Central memory CD8-positive, alpha-beta T cell (primary cell): Measurements from ENCODE around the gene FAM20A.
"Not testable (repeated sequence)": the region's sequence is repeated elsewhere in the genome, so short reads cannot be mapped to it uniquely, and the experiment has no call there.

Source experiments
- ATAC-seq: fragments of 150-1000 bp; cut with Tn5 transposase; replicated peaks from 2 replicates; pipeline ENCODE4 v1.10.0; 2022; ENCODE audit warnings: mild to moderate bottlenecking, moderate FRiP score, moderate number of reproducible peaks; ENCODE audit not compliant: poor library complexity, severe bottlenecking; ENCODE audit errors: extremely low read depth
- DNase-seq, 2 donors: peaks; one replicate each; pipeline ENCODE4 v3.0.0; 2021; ENCODE audit warnings: low spot score in 2 of 2
- H3K27ac Mint-ChIP-seq: one replicate; pipeline ENCODE4 v1.8.0; 2022; ENCODE audit warnings: low read depth, mild to moderate bottlenecking, moderate library complexity, mixed read lengths
- H3K27me3 Mint-ChIP-seq: one replicate; pipeline ENCODE4 v1.8.0; 2022; ENCODE audit warnings: mixed read lengths
- H3K36me3 Mint-ChIP-seq: one replicate; pipeline ENCODE4 v1.8.0; 2022; ENCODE audit warnings: mild to moderate bottlenecking, moderate library complexity, mixed read lengths; ENCODE audit not compliant: insufficient read depth
- H3K4me1 Mint-ChIP-seq: one replicate; pipeline ENCODE4 v1.8.0; 2022; ENCODE audit warnings: mixed read lengths
- H3K4me3 Mint-ChIP-seq: one replicate; pipeline ENCODE4 v1.8.0; 2022; ENCODE audit warnings: mild to moderate bottlenecking, moderate library complexity, mixed read lengths
- H3K9me3 Mint-ChIP-seq: one replicate; pipeline ENCODE4 v1.8.0; 2022; ENCODE audit warnings: mixed read lengths

FAM20A gene

DNA sequence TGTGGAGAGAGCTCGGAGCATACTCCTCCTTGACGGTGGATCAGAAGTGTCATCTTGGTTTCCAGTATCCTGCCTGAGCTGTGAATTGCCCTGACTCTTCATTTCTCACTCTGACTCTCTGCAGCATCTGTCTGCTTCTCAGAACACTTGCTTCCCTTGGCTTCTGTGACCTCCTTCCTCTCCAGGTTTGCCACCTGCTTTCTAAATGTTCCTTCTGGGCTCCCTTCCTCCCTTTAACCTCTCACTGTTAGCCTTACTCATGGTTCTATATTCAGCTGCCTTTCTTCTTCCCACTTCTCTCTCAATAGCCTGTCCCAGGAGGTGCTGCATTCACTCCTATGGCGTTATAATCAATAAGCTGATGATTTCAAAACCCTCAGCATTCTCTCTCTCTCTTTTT lies 100.1 kb downstream of the FAM20A start:
- DNase-seq: no peak
- no peak overlapping the region for H3K27ac Mint-ChIP-seq
- no peak overlapping the region for H3K4me3 Mint-ChIP-seq
- H3K27me3 Mint-ChIP-seq: peaks cover 17% of the 10 kb centered on the region
- ATAC-seq: no peak
- H3K9me3 Mint-ChIP-seq: no peaks in the 10 kb centered on the region
- peaks cover 23% of the 10 kb centered on the region for H3K4me1 Mint-ChIP-seq
- no peaks in the 10 kb centered on the region for H3K36me3 Mint-ChIP-seq

DNA sequence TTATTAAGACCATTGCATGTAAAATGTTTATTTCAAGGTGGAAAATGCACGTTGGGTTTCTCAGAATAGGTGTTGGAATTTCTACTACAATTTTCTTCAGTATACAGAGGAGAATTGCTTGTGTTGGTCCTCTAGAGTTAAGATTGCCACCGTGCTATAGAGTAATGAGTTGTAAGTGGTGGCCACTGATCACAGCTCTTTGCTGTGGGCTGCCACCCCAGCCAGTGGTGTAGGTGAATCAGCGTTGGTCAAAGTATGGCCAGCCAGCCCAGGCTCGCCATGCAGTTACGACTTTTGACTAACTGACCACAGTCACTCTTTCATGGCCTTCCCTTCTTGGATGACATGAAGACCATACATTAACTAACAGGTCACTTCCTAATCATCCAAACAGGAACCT lies 101.6 kb downstream of the FAM20A start:
- peaks cover 17% of the 10 kb centered on the region for H3K27me3 Mint-ChIP-seq
- no peaks in the 10 kb centered on the region for H3K36me3 Mint-ChIP-seq
- DNase-seq (no peak), ATAC-seq (no peak)
- H3K9me3 Mint-ChIP-seq: no peaks in the 10 kb centered on the region
- peaks cover 23% of the 10 kb centered on the region for H3K4me1 Mint-ChIP-seq
- no peak overlapping the region for H3K27ac Mint-ChIP-seq
- H3K4me3 Mint-ChIP-seq: no peak overlapping the region

DNA sequence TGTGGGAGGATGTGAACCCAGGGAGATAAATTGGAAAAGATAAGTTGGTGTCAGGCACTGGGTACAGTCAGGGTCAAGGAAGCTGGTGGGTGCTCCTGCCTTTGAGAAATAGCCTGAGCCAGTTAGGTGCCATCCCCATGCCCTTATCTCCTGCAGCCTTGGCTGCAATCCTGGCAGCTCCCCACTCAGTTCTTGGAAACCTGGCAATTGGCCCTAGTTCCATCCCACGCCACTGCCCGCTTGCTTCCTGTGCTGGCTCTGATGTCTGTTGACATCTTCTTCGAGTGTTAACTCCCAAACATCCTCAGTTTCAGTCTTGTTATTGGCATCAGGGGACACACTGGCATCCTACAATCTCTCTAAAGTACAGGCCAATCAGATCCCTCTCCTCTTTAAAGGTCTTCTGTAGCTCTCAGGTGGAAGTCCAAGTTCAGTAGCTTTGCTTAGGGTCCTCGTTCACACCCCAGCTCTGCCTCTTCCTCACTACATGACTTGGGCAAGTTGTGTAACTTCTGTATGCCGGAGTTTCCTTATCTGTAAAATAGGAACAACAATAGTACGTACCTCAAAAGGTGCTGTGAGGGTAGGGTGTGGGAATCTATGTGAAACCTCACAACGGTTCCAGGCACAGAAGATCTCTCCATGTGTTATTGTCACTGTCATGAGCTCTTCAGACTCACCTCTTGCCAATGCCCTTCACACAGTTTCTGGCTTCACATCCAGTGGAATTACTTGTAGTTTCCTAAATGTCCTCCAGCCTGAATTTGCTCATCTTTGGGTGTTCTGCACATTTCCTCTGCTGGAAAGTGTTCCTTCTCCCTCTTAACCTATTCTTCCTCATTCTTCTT lies 102.5 kb downstream of the FAM20A start:
- no peak overlapping the region for H3K4me3 Mint-ChIP-seq

DNA sequence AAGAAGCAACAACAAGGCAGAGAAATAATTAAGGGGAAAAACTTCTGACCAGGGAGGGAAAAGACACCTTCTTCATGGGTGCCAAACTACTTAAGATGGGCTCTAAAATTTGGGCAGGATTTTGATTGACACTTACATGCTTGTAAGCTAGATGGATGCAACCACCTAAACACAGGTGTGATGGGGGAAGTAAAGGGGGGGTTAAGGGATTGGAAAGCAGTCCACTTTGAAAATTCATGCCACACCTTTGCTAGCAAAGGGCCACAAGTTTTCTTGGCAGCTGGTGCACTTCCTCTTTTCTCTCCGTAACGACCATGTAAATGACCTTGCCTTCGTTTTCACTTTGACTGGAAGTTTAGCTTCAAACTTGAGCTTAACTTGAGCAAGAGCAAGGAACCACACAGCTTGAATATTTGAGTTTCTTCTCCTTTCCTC lies 103.3 kb downstream of the FAM20A start:
- Mint-ChIP-seq H3K4me1 (peaks cover 23% of the 10 kb centered on the region), H3K27me3 (peaks cover 17% of the 10 kb centered on the region), H3K27ac (peak overlapping the region; percentile 33), H3K4me3 (no peak overlapping the region), H3K9me3 (no peaks in the 10 kb centered on the region), H3K36me3 (no peaks in the 10 kb centered on the region)
- ATAC-seq (peak; percentile 40), DNase-seq (no peak)

More for the DNA sequence above, 102.5 kb downstream of the FAM20A start:
- H3K9me3 Mint-ChIP-seq: no peaks in the 10 kb centered on the region
- peaks cover 17% of the 10 kb centered on the region for H3K27me3 Mint-ChIP-seq
- no peak for ATAC-seq
- no peak for DNase-seq
- H3K27ac Mint-ChIP-seq: peak overlapping the region; percentile 33
- H3K4me1 Mint-ChIP-seq: peaks cover 23% of the 10 kb centered on the region
- no peaks in the 10 kb centered on the region for H3K36me3 Mint-ChIP-seq

GRCh38 chr17:68495081-68495480 lies 106.1 kb downstream of the FAM20A start:
- H3K4me3 Mint-ChIP-seq: no peak overlapping the region
- ATAC-seq: no peak
- peaks cover 23% of the 10 kb centered on the region for H3K4me1 Mint-ChIP-seq
- DNase-seq: no peak
- H3K27ac Mint-ChIP-seq: no peak overlapping the region
- no peaks in the 10 kb centered on the region for H3K36me3 Mint-ChIP-seq
- H3K9me3 Mint-ChIP-seq: no peaks in the 10 kb centered on the region
- no peaks in the 10 kb centered on the region for H3K27me3 Mint-ChIP-seq

DNA sequence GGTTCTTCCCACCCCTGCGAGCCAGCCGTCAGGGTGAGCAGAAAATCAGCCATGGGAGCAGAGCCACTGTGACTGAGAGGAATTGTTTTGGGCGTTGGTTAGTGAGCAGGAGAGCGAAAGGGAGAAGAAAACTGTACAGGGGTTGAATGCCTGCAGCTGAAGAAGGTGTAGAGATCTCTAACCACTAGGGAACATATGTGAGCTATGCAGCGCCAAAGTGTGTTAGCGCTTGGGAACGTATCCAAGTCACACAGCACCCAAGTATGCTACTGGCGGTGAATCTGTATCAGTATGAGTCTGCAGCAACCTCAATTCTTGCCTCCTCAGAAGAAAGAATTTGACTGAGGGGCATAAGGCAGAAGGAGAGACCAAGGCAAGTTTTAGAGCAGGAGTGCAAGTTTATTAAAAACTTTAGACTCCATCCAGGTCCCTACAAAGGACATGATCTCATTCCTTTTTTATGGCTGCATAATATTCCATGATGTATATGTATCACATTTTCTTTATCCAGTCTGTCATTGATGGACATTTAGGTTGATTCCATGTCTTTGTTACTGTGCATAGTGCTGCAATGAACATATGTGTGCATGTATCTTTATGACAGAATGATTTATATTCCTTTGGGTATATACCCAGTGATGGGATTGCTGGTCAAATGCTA lies 108.6 kb downstream of the FAM20A start:
- not testable (repeated sequence) for ATAC-seq, H3K4me3 Mint-ChIP-seq, H3K27ac Mint-ChIP-seq, H3K9me3 Mint-ChIP-seq, DNase-seq, H3K27me3 Mint-ChIP-seq, H3K36me3 Mint-ChIP-seq
- peaks cover 16% of the 10 kb centered on the region for H3K4me1 Mint-ChIP-seq

- Mint-ChIP-seq H3K27ac (peak overlapping the region; percentile 41), H3K9me3 (no peaks in the 10 kb centered on the region), H3K4me1 (peaks cover 18% of the 10 kb centered on the region), H3K36me3 (peaks cover 7% of the 10 kb centered on the region), H3K4me3 (no peak overlapping the region), H3K27me3 (peaks cover 3% of the 10 kb centered on the region)
- no peak for DNase-seq
- ATAC-seq: no peak
Observed at GRCh38 chr17:68491381-68492231, 109.6 kb downstream of the FAM20A start.

- DNase-seq: no peak
- Mint-ChIP-seq H3K4me1 (peaks cover 18% of the 10 kb centered on the region), H3K27me3 (peaks cover 17% of the 10 kb centered on the region), H3K27ac (no peak overlapping the region), H3K4me3 (no peak overlapping the region), H3K9me3 (no peaks in the 10 kb centered on the region), H3K36me3 (peaks cover 7% of the 10 kb centered on the region)
- no peak for ATAC-seq
Observed at GRCh38 chr17:68489919-68490318, 111.2 kb downstream of the FAM20A start.
